Measurements from ENCODE around the gene OGDH.

GRCh38 chr7:44748948-44749731 lies 142.7 kb downstream of the OGDH start:
- TF ChIP-seq CTCF (tag by site-specific recombination; IDR thresholded peaks at IDR 0.05): no peak
- no peak for TF ChIP-seq GLI2 (tag by site-specific recombination; IDR thresholded peaks at IDR 0.05; ENCODE audit: borderline replicate concordance, low read depth)
- TF ChIP-seq ZNF473 (tag by site-specific recombination; IDR thresholded peaks at IDR 0.05): no peak
- 0 out of 2 replicates have a peak, but pooled peaks have one; percentile 30 for TF ChIP-seq REST (tag by site-specific recombination; IDR thresholded peaks at IDR 0.05)
- TF ChIP-seq SCRT1 (tag by site-specific recombination; IDR thresholded peaks at IDR 0.05; ENCODE audit: borderline replicate concordance): no peak
- TF ChIP-seq BCL6B (tag by site-specific recombination; IDR thresholded peaks at IDR 0.05): no peak
- no peak for TF ChIP-seq ZNF548 (tag by site-specific recombination; IDR thresholded peaks at IDR 0.05)
- no peak for TF ChIP-seq ZNF624 (tag by site-specific recombination; IDR thresholded peaks at IDR 0.05)
- TF ChIP-seq REPIN1 (tag by site-specific recombination; IDR thresholded peaks at IDR 0.05; ENCODE audit: low read depth): no peak
